Choroid plexus epithelial cell (primary cell): ENCODE data around the gene IL31RA.
"Not testable (repeated sequence)": the region's sequence is repeated elsewhere in the genome, so short reads cannot be mapped to it uniquely, and the experiment has no call there.

Experiments
- DNase-seq: peaks from one replicate; pipeline ENCODE4 v3.0.0-alpha.2; 2010; ENCODE audit warnings: low read depth
- H3K4me3 ChIP-seq: 2 replicates; pipeline ENCODE4 v1.5.1; 2011; ENCODE audit warnings: low read depth, mild to moderate bottlenecking, control low read depth, low read length, moderate library complexity
- CTCF ChIP-seq: conservative IDR thresholded peaks from 2 replicates; pipeline ENCODE4 v1.5.1; 2011; ENCODE audit warnings: low read depth, mild to moderate bottlenecking, control low read depth, inconsistent platforms, low read length, moderate library complexity

The IL31RA gene

GRCh38 chr5:55850839-55851674, at the start of gene IL31RA:
Gene IL31RA, plus strand, starts transcription at chr5:55851357. Its CDS starts 214 bp downstream, at chr5:55851571.
- peak; percentile 95 for DNase-seq
- no peak for TF ChIP-seq CTCF
- H3K4me3 ChIP-seq = peak within 1 kb of the TSS; percentile 39

- not testable (repeated sequence) for H3K4me3 ChIP-seq, DNase-seq
Measured at GRCh38 chr5:55808814-55809213, 42.3 kb upstream of the IL31RA start.

- not testable (repeated sequence) for H3K4me3 ChIP-seq, DNase-seq
Measured at GRCh38 chr5:55815939-55816338, 35.2 kb upstream of the IL31RA start.

- TF ChIP-seq CTCF = no peak
- DNase-seq = peak; percentile 96
- H3K4me3 ChIP-seq = no peak overlapping the region
Measured at GRCh38 chr5:55816342-55816741, 34.8 kb upstream of the IL31RA start.

- no peak for TF ChIP-seq CTCF
- peak; percentile 30 for DNase-seq
Measured at GRCh38 chr5:55817030-55817429, 34.1 kb upstream of the IL31RA start.

GRCh38 chr5:55820488-55820887, 30.7 kb upstream of the IL31RA start:
- no peak for DNase-seq
- H3K4me3 ChIP-seq = no peak overlapping the region
- no peak for TF ChIP-seq CTCF

More at GRCh38 chr5:55817030-55817429, 34.1 kb upstream of the IL31RA start:
- H3K4me3 ChIP-seq = no peak overlapping the region

- peak; percentile 29 for DNase-seq
- no peak for TF ChIP-seq CTCF
- peak overlapping the region; percentile 65 for H3K4me3 ChIP-seq
Measured at GRCh38 chr5:55821731-55822512, 29.2 kb upstream of the IL31RA start.
